GM19023 (cell line): ENCODE results near the gene OGFOD3.
"Not testable (repeated sequence)": the region's sequence is repeated elsewhere in the genome, so short reads cannot be mapped to it uniquely, and the experiment has no call there.

Source experiments
- ATAC-seq: cut with Tn5 transposase; IDR thresholded peaks from one replicate; pipeline ENCODE4 v1.9.1; 2021; ENCODE audit warnings: mild to moderate bottlenecking, moderate library complexity; ENCODE audit not compliant: unreplicated experiment

Gene OGFOD3

DNA sequence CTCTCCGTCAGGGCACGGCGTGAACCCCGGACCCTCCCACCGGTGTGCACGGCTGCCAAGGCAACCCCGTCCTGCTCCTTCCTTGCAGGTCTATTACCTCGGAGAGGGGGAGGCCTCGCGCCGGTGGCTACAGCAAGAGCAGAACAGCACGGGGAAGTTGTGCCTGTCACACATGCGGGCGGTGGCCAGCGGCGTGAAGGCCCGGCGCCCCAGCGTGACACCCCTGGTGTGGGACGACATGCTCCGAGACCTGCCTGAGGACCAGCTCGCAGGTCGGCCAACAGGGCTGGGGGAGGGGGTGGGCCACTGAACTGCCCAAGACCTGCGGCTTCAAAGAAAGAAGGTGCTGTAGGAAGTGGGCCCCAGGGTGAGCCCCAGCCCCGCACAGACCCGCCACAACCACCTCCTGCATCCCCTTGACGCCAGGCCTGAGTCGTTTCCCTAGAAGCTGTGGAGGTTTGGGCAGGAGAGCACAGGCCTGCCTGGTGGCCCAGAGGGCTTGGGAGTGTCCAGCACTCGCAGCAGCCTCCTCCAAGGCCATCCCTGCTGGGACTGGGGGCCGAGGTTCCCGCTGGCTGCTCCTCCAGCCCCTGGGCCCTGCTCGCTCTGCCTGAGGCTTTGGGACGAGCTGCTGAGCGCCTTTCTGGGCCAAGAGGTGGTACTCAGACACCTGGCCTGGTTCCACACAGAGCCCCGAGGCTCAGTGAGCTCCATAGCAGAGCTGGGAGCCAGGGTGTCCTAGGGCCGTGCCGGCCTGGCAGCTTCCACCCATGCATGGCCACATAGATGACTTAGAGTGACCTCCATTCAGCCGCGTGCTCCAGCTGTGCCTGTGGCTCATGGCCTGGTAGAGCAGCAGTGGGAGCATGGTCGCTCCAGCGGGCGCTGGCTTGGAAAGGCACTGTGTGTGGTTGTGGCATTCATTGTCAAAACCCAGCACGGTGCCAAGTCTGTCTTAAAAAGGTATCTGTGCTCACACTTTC lies 17.5 kb upstream of the OGFOD3 start:
- ATAC-seq = no peak

DNA sequence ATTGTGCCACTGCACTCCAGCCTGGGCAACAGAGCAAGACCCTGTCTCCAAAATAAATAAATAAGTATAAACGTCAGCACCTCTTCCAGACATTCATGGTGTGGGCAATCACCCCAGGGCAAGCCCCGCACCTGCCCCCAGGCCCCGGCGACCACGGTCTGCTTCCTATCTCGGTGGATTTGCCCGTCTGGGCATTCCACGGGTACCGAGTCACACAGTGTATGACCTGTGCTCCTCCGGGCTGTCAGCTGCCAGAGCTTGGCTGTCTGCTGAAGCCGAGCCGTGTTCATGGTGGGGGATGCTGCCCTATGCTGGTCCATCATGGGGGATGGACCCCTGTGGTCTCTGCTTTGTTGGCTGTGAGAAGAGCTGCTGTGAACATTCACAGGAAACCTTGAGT lies 16.7 kb upstream of the OGFOD3 start:
- no peak for ATAC-seq

DNA sequence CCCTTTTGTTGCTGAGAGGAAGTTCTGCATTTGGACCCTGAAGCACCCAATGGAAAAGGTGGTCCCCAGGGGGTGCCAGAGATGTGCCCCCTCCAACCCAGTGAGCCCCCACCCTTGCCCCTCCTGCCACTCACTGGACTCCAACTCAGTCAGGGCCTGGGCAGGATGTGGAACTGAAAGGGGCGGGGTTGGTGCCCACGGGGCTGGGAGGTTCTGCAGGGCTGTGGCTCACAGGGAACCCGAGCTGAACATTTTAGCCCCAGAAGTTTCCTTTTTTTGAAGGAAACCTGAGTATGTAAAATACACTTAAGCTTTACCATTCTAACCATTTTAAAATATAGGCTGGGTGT lies 15.8 kb upstream of the OGFOD3 start:
- ATAC-seq = no peak

DNA sequence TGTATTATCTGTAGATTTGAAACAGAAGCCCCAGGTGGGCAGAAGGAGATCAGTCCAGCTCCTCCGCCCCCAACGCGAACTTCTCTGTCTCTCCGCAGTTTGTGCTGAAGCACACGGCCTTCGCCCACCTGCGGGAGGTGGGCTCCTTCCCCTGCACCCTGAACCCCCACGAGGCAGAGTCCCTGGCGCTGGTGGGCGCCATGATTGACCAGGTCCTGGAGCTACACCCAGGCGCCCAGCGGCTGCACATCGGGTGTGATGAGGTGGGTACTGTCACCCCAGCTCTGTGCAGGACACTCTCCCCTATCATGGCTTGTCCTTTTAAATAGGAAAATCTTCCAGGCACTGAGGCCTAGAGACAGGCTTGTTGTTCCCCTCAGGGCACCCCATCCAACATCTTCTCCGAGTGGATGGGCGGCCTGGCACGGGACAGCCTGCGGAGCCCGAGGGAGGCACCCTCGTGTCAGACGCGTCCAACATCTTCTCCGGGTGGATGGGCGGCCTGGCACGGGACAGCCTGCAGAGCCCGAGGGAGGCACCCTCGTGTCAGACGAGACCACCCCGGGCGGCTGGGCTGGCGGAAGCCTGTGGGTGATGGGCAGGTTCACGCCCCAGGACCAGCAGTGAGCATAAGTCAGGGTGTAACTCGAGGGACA lies 15.3 kb upstream of the OGFOD3 start:
- ATAC-seq = no peak

DNA sequence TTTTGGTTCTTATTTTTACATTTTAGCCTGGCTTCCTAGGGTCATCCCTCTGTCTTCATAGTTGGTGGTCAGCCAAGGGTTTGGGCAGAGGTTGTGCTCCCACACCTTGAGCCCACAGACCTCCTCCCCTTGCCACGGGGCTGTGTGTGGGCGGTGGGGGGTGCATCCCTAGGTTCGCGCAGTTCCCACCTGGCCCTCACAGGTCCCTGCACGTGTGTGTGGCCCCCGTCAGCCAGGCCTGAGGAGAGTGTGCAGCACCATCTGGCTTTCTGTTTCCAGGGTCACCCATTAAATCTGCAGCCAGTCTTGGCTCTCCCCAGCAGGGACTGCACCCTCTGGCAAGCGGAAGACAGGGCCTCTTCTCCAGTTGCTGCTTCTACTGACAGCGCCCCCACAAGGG lies 13.6 kb upstream of the OGFOD3 start:
- ATAC-seq = no peak

DNA sequence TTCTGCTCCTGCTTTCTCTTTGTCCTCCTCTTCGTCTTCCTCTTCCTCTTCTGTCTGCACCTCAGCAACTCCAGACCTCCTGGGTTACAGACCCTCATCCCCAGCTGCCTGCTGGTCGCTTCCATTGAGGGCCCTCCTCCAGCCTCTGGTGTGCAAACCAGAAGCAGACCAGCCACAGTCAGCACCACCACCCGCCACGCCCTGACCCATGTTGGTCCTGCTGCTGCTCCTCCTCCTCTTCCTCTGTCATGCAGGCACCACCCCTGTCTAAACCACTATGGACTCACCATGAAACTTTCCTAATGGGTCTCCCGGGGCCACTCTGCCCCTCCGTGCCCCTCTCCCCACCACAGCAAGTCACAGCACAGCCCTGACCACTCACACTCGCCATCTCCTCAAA lies 11.4 kb upstream of the OGFOD3 start:
- no peak for ATAC-seq

DNA sequence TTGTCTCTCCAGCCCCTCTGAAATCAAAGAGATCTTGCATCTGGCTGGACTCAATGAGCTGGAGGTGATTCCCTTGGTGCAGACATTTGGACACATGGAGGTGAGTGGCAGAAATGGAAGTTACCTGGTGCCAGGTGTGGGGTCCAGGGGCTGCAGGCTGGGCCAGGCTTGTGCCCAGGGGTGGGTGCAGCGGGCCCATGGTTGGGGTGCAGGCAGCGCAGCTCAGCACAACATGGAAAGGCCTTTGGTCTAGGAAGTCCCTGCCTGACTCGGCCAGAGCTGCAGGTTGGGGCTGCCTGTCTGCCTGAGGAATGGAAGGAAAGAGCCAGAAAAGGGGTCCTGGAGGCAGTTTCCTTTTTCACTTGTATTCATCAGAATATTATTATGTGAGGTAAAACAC lies 10.2 kb upstream of the OGFOD3 start:
- ATAC-seq = no peak

DNA sequence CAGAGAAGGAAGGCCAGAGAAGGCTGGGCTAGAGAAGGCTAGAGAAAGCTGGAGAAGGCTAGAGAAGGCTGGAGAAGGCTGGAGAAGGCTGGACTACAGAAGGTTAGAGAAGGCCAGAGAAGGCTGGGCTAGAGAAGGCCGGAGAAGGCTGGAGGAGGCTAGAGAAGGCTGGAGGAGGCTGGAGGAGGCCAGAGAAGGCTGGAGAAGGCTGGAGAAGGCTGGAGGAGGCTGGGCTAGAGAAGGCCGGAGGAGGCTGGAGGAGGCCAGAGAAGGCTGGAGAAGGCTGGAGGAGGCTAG lies 6.4 kb upstream of the OGFOD3 start:
- no peak for ATAC-seq

DNA sequence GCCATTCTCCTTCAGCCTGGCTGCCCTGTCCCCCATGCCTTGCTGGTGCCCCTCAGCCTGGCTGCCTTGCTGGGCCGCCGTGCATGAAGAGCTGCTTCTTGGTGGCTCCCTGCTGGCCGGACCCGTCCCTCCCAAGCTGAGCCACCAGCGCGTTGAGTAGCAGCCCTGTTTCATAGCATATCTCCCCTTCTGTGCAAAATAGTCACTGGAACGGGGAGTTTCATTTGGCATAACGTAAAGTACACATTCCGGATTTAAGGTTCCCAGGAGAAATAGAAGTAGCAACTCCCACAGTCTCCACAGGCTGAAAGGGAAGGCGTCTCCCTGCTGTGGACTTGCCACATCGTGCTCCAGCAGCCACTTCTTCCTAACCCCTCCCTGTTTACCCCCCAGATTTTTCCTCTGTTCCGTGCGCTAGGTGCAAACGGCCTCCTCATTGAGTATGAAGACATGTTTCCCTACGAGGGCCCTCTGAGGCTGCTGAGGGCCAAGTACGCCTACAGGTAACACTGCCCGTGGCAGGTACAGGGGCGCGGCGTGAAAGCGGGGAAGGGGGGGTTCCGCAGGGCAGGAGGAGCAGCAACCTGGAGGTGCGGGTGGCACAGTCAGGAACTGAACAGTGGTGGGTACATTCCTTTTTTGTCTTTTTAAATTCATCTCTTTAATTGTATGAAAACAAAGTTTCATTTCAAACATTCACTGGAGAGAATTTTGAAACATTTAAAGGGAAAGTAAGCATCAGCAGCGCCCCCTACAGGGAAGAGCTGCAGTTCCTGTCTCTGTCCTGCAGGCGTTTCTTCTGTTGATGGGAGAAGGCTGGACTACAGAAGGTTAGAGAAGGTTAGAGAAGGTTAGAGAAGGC lies 5.8 kb upstream of the OGFOD3 start:
- no peak for ATAC-seq

DNA sequence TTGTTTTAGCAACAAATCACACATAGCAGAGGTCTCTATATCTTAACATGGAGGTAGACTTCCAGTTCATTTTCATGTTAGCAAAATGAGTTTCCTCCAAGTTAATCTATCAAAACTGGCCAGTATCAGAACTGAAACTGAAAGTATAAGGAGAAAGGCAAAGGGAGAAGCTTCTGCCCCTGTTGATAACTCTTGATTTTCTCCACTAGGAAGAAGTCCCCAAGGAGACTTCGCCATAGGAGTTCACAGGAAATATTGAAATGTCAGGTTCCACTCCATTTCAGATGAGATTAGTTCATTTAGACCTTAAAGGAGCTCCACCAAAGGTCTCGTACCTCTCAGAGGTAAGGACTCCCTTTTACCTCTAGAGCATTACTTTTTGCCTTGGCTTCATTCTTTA lies 1.2 kb upstream of the OGFOD3 start:
- ATAC-seq = no peak

DNA sequence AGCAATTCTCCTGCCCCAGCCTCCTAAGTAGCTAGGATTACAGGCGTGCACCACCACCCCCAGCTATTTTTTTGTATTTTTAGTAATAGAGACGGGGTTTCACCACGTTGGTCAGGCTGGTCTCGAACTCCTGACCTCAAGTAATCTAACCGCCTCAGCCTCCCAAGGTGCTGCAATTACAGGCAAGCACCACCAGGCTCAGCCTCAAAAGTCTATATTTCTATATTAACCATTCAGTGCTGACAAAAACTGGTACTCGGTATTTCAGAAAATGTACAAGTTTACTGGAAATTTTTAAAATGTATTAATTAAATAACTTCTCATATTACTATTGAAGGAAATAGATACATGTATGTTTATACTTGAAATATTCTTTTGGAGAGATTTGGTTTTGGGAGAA lies 1.6 kb downstream of the OGFOD3 start:
- ATAC-seq = no peak

DNA sequence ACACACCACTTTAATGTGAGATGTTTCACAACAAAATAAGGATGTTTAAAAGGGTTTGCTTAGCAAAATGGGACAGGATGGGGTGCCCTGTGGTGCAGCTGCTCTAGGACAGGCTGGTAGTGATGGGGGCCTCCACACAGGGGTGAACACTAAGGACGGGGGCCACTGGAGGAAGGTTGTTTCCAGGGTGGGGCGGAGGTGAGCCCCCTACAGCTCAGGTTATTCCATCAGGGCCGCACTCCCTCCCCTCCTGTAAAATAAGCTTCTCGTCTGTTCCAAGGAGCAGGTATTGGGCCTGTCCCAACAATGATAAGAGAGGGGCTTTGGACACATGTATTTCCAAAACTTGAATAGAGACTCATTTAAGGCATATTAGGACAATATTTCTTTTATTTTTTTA lies 2.1 kb downstream of the OGFOD3 start:
- no peak for ATAC-seq

DNA sequence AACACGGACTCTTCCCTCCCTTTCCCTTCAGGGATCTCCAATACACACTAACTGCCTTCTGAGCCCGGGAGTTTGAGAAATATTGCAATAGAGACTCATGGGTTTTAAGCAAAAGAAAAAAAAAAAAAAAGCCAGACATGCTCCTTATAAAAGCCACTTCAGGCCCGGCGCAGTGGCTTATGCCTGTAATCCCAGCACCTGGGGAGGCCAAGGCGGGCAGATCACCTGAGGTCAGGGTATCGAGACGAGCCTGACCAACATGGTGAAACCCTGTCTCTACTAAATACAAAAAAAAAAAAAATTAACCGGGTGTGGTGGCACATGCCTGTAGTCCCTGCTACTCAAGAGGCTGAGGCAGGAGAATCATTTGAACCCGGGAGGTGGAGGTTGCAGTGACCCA lies 2.6 kb downstream of the OGFOD3 start:
- ATAC-seq = no peak

DNA sequence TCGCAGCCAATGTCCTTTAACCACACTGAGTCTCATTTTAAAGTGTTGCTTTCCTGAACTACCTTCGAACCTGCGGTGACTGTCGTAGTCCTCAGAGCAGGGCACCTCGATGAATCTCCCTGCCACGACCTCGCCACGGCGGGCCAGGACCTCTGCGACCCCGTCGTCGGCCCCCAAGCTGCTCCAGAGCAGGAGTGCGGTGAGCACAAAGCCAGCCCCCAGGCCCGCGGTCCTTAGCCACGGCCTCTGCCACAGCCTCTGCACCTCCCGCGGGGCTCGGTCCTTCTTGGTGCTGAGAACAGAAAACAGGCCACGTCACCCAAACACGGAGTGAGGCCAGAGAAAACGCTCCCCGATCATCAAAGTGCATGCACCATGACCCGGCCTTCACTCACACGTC lies 3.0 kb downstream of the OGFOD3 start:
- ATAC-seq = no peak

DNA sequence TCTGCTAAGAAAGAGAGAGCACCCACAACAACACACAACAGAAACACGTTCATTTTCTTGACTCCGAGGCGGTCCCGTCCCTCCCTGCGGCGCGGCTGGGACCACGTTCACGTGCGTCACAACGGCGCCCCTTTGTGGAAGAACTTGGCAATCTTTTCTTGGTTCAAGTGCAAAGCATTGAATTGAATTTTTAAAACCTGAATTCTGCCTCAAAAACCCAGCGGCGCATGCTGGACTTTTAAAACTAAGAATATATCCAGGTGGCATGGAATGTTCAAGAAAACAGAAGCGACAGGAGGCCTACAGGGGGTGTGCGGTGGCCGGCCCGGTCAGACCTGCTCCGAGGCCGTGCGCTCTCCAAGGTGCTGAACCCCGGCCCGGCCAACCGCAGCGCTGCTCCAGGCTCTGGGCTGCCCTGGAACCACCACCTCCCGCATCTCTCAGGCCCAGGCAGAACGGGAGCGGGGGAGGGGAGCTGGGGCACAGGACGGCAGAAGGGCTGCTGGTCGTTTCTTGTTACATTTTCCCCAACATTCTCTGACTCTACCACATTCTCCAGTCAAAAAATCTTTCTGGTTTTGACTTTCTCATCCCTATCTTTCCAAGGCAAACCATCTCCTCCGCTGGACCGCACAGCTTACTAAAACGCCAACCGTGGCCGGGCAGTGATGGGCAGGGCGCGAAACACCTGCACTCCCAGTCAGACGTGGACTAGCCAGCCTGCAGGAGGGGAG lies 3.7 kb downstream of the OGFOD3 start:
- no peak for ATAC-seq

DNA sequence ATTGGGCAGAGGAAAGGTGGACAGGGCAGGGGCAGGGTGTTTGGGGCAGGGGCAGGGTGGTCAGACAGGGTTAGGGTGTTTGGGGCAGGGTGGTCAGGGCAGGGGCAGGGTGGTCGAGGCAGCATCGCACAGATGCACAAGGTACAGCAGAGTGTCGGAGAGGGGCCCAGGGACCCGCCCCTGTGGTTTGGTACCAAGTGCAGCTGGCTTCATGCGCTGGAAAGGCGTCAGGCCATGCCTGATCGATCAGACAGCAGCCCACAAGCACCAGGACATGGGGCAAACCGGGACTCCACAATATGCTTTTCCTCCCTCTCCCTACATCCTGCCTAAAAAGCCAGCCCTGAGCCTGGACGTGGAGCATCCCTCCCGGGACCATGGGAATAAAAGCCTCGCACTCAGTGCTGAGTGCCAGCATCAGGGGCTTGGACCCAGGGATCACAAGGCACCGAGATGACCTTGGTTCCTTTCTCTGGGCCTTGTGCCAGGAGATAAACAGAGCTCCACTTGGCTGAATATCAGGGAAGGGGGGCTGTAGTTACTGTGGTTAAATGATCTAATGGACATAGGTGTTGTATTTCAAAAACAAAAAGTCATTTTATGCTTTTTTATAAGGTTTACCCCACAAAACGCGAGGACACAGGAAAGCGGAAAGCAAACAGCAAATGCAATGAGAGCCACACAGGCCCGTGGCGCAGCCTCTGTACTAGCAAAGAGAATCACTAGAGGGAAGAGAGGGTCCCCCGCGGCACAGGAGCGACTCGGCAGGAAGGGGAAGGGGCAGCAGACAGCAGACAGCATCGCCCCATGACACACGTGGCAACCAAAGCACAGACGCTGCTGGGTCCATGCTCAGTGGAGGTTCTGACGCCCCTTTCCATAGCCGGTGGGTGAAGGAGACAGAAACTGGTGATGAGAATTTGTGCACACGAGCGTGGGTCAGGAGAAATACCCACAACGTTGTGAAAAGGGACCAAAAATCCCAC lies 5.6 kb downstream of the OGFOD3 start:
- ATAC-seq = no peak

DNA sequence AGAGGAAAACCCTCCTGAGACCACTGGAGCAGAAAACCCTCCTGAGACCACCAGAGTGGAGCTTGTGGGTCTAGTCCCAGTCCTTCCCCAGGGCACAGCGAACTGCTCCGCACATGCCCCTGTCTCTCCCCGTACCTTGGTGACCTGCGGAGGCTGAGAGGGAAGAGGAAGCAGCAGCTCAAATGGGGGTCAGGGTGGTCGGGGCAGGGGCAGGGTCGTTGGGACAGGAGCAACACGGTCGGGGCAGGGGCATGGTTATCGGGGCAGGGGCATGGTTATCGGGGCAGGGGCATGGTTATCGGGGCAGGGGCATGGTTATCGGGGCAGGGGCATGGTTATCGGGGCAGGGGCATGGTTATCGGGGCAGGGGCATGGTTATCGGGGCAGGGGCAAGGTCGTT lies 6.3 kb downstream of the OGFOD3 start:
- not testable (repeated sequence) for ATAC-seq

DNA sequence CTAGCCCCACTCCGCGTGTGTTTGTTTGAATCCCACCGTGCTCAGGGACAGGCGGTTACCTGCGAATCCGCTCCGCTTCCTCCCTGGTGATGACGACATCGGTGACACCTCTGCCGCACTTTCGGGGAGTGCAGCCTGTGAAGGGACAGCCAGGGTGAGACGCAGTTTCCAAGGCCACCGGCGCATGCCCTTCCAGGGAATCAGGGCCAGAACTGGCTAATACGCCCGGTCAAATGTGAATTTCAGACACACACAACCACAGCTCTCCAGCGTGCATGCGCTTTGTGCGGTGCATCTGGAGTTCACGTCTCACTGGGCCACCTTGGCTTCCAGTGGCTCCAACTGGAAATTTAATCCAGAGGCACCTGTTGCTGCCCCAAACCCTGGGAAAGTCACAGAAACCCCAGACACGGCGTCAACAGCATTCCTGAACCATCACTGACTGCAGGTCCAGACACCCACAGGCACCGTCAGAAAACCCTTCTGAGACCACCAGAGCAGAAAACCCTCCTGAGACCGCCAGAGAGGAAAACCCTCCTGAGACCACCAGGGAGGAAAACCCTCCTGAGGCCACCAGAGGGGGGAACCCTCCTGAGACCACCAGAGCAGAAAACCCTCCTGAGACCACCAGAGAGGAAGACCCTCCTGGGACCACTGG lies 6.9 kb downstream of the OGFOD3 start:
- no peak for ATAC-seq

DNA sequence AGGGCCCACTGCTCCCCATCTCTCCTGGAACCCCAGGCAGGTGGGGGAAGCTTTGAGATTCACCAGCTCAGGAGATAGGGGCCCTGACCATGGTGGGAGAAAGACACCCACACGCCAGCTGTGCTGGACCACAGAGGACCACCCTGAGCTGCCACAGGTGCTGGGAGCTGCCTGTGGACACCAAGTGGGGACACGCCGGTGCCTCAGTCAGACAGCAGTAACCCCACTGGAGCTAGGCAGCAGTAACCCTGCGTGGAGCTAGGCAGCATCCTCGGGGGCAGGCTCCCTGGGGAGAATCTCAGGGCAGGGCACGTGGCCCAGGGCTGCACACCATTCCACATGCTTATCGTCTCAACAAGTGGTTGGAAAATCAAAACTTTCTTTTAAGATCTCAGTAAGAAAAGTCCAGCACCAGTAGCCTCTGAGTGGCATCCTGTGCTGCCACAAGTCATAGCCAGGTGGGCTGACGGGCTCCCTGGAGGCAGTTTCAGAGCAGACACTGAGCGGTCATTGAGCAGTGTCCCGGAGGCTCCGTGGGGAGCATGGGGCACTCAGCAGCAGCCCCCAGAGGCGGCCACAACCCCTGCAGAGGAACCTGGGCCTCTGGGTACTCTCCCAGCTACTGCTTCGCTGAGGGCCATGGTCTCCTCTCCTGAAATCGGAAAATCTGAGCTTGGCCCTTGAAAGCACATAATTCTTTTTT lies 8.2 kb downstream of the OGFOD3 start:
- no peak for ATAC-seq
